ENCODE data around the gene RASIP1. TPM values are rescaled to one million over a fixed set of nuclear protein-coding genes. Genes with fewer than 3 reads are reported as not detected.

RASIP1 gene
- total and polyA plus RNA-seq, 4 donors, result 2.9 to 11.9 (median 10.0) TPM

GRCh38 chr19:48713041-48713863, 27.2 kb downstream of the RASIP1 start:
- peak overlapping the region; percentile 77 for H3K27ac ChIP-seq (ENCODE audit: low read depth, low read length)
- H3K9me3 ChIP-seq (ENCODE audit: control insufficient read depth, insufficient read depth, low read length), result peaks cover 1% of the 10 kb centered on the region
- peak overlapping the region; percentile 86 for H3K4me3 ChIP-seq (ENCODE audit: low read depth, low read length)
- peak in 2 of 6 donors; percentile 31 to 38 for DNase-seq (ENCODE audit: low read depth in 4 of 6, low spot score in 6 of 6)
- H3K36me3 ChIP-seq (ENCODE audit: control insufficient read depth, insufficient read depth, low read length), result no peaks in the 10 kb centered on the region
- H3K4me1 ChIP-seq (ENCODE audit: control insufficient read depth, insufficient read depth, low read length), result peaks cover 42% of the 10 kb centered on the region
- H3K27me3 ChIP-seq (ENCODE audit: control insufficient read depth, insufficient read depth, low read length), result no peaks in the 10 kb centered on the region
- 7% methylated on average over 17 of the region's 25 CpGs for WGBS (ENCODE audit: insufficient coverage)

DNA sequence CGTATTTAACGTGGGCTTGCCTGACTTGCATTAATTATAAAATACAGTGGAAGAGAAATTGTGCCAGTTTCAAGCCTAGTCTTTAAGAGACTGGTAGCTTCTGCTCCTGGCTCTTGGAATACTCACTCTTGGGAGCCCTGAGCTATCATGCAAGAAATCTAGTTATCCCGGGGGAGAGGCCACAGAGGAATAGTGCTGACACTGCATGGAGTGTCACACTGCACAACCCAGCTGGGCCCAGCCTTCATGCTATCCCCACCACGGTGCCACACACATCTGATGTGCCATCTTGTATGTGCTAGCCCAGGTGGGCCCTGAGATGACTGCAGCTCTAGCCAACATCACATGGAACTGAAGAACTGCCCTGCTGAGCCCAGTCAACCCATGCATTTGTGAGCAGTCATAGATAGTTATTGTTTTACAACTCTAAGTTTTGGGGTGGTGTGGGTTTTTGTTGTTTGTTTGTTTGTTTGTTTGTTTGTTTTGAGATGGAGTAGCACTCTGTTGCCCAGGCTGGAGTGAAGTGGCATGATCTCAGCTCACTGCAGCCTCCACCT, 29.2 kb downstream of the RASIP1 start:
- DNase-seq (ENCODE audit: low read depth in 4 of 6, low spot score in 6 of 6), result no peak
- no peak overlapping the region for H3K4me3 ChIP-seq (ENCODE audit: low read depth, low read length)
- 82% methylated on average over 3 of the region's 4 CpGs for WGBS (ENCODE audit: insufficient coverage)
- H3K36me3 ChIP-seq (ENCODE audit: control insufficient read depth, insufficient read depth, low read length), result no peaks in the 10 kb centered on the region
- H3K9me3 ChIP-seq (ENCODE audit: control insufficient read depth, insufficient read depth, low read length), result peaks cover 1% of the 10 kb centered on the region
- no peaks in the 10 kb centered on the region for H3K27me3 ChIP-seq (ENCODE audit: control insufficient read depth, insufficient read depth, low read length)
- no peak overlapping the region for H3K27ac ChIP-seq (ENCODE audit: low read depth, low read length)
- H3K4me1 ChIP-seq (ENCODE audit: control insufficient read depth, insufficient read depth, low read length), result peaks cover 31% of the 10 kb centered on the region

DNA sequence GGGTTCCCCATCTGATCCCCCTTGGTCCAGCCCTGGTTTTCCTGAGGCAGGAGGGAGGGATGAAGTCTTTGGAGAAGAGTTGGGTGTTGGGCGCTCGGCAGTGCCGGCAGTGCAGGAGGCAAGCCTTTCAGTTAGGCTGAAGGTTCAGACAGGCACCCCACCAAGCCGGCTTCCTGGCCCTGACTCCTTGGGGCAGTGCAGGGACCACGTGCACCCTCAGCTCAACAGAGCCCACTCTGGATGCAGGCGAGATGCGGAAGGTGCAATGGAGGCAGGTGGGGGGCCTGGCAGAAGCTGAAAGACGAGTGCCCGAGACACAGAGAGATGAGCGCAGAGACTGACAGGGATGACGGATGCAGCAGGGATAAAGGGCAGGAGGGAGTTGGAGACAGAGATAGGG, 31.9 kb downstream of the RASIP1 start:
- no peaks in the 10 kb centered on the region for H3K27me3 ChIP-seq (ENCODE audit: control insufficient read depth, insufficient read depth, low read length)
- peaks cover 6% of the 10 kb centered on the region for H3K36me3 ChIP-seq (ENCODE audit: control insufficient read depth, insufficient read depth, low read length)
- H3K27ac ChIP-seq (ENCODE audit: low read depth, low read length), result no peak overlapping the region
- H3K4me3 ChIP-seq (ENCODE audit: low read depth, low read length), result no peak overlapping the region
- WGBS (ENCODE audit: insufficient coverage), result 34% methylated on average over 9 of the region's 11 CpGs
- H3K9me3 ChIP-seq (ENCODE audit: control insufficient read depth, insufficient read depth, low read length), result peaks cover 1% of the 10 kb centered on the region
- H3K4me1 ChIP-seq (ENCODE audit: control insufficient read depth, insufficient read depth, low read length), result peaks cover 9% of the 10 kb centered on the region
- no peak for DNase-seq (ENCODE audit: low read depth in 4 of 6, low spot score in 6 of 6)

DNA sequence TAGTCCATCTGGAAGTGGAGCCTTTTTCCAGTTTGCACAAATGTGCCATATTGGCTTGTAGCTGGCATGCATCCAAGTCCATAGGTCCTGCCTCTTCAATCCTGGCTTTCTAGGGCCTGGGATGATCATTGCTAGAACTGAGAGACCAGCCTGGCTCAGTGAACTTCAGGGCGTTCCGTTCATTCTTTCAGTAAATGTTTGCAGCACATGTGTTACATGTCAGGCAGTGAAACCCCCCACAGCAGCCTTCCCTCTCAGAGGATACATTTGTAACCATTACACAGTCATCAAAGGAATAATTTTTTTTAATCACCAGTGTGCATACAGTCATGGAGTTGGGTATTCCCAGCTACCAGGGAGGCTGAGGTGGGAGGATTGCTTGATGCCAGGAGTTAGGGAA, 35.0 kb downstream of the RASIP1 start:
- Histone ChIP-seq H3K27me3 (ENCODE audit: control insufficient read depth, insufficient read depth, low read length) (no peaks in the 10 kb centered on the region), H3K9me3 (ENCODE audit: control insufficient read depth, insufficient read depth, low read length) (no peaks in the 10 kb centered on the region), H3K27ac (ENCODE audit: low read depth, low read length) (no peak overlapping the region), H3K36me3 (ENCODE audit: control insufficient read depth, insufficient read depth, low read length) (peaks cover 21% of the 10 kb centered on the region), H3K4me1 (ENCODE audit: control insufficient read depth, insufficient read depth, low read length) (no peaks in the 10 kb centered on the region), H3K4me3 (ENCODE audit: low read depth, low read length) (no peak overlapping the region)
- WGBS (ENCODE audit: insufficient coverage), result no CpG with 5 or more reads among the region's 2 CpGs
- peak in 1 of 6 donors; percentile 19 for DNase-seq (ENCODE audit: low read depth in 4 of 6, low spot score in 6 of 6)

DNA sequence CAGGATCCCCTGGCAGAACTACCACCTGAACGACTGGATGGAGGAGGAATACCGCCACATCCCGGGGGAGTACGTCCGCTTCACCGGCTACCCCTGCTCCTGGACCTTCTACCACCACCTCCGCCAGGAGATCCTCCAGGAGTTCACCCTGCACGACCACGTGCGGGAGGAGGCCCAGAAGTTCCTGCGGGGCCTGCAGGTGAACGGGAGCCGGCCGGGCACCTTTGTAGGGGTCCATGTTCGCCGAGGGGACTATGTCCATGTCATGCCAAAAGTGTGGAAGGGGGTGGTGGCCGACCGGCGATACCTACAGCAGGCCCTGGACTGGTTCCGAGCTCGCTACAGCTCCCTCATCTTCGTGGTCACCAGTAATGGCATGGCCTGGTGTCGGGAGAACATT, 37.1 kb downstream of the RASIP1 start:
- 96% methylated on average over 21 of the region's 23 CpGs for WGBS (ENCODE audit: insufficient coverage)
- Histone ChIP-seq H3K27me3 (ENCODE audit: control insufficient read depth, insufficient read depth, low read length) (peaks cover under 1% of the 10 kb centered on the region), H3K27ac (ENCODE audit: low read depth, low read length) (no peak overlapping the region), H3K4me3 (ENCODE audit: low read depth, low read length) (no peak overlapping the region), H3K36me3 (ENCODE audit: control insufficient read depth, insufficient read depth, low read length) (peaks cover 21% of the 10 kb centered on the region), H3K9me3 (ENCODE audit: control insufficient read depth, insufficient read depth, low read length) (no peaks in the 10 kb centered on the region), H3K4me1 (ENCODE audit: control insufficient read depth, insufficient read depth, low read length) (no peaks in the 10 kb centered on the region)
- no peak for DNase-seq (ENCODE audit: low read depth in 4 of 6, low spot score in 6 of 6)

GRCh38 chr19:48702701-48703100, 37.7 kb downstream of the RASIP1 start:
- peaks cover 3% of the 10 kb centered on the region for H3K27me3 ChIP-seq (ENCODE audit: control insufficient read depth, insufficient read depth, low read length)
- H3K4me1 ChIP-seq (ENCODE audit: control insufficient read depth, insufficient read depth, low read length), result no peaks in the 10 kb centered on the region
- H3K27ac ChIP-seq (ENCODE audit: low read depth, low read length), result no peak overlapping the region
- 94% methylated on average over 12 of the region's 13 CpGs for WGBS (ENCODE audit: insufficient coverage)
- H3K9me3 ChIP-seq (ENCODE audit: control insufficient read depth, insufficient read depth, low read length), result no peaks in the 10 kb centered on the region
- DNase-seq (ENCODE audit: low read depth in 4 of 6, low spot score in 6 of 6), result no peak
- peaks cover 21% of the 10 kb centered on the region for H3K36me3 ChIP-seq (ENCODE audit: control insufficient read depth, insufficient read depth, low read length)
- no peak overlapping the region for H3K4me3 ChIP-seq (ENCODE audit: low read depth, low read length)

DNA sequence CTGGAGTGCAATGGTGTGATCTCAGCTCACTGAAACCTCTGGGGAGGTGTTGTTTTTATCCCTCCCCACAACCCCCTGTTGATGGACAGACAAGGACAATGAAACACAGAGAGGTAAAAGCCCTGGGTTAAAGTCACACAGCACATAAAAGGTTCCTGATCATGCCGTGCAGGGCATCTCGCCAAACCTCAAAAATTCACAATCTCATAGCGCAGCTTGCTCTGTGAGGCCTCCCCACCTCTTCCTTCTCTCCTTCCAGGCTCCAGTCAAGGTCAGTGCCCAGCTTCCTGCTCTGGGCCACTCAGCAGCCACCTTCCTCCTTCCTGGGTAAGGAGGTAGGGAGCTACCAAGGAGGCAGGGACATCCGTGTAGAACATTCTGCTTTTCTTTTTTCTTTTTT, 42.4 kb downstream of the RASIP1 start:
- Histone ChIP-seq H3K4me1 (ENCODE audit: control insufficient read depth, insufficient read depth, low read length) (peaks cover 12% of the 10 kb centered on the region), H3K4me3 (ENCODE audit: low read depth, low read length) (no peak overlapping the region), H3K36me3 (ENCODE audit: control insufficient read depth, insufficient read depth, low read length) (peaks cover 11% of the 10 kb centered on the region), H3K27ac (ENCODE audit: low read depth, low read length) (no peak overlapping the region), H3K27me3 (ENCODE audit: control insufficient read depth, insufficient read depth, low read length) (peaks cover 24% of the 10 kb centered on the region), H3K9me3 (ENCODE audit: control insufficient read depth, insufficient read depth, low read length) (no peaks in the 10 kb centered on the region)
- WGBS (ENCODE audit: insufficient coverage), result 92% methylated on average over 2 of the region's 4 CpGs
- no peak for DNase-seq (ENCODE audit: low read depth in 4 of 6, low spot score in 6 of 6)

GRCh38 chr19:48696353-48697010, 43.9 kb downstream of the RASIP1 start:
- Histone ChIP-seq H3K4me3 (ENCODE audit: low read depth, low read length) (no peak overlapping the region), H3K27ac (ENCODE audit: low read depth, low read length) (no peak overlapping the region), H3K9me3 (ENCODE audit: control insufficient read depth, insufficient read depth, low read length) (no peaks in the 10 kb centered on the region), H3K4me1 (ENCODE audit: control insufficient read depth, insufficient read depth, low read length) (peaks cover 12% of the 10 kb centered on the region), H3K27me3 (ENCODE audit: control insufficient read depth, insufficient read depth, low read length) (peaks cover 24% of the 10 kb centered on the region), H3K36me3 (ENCODE audit: control insufficient read depth, insufficient read depth, low read length) (peaks cover 4% of the 10 kb centered on the region)
- DNase-seq (ENCODE audit: low read depth in 4 of 6, low spot score in 6 of 6), result peak in 1 of 6 donors; percentile 10
- WGBS (ENCODE audit: insufficient coverage), result 4% methylated on average over 26 of the region's 34 CpGs

- no peaks in the 10 kb centered on the region for H3K36me3 ChIP-seq (ENCODE audit: control insufficient read depth, insufficient read depth, low read length)
- H3K4me1 ChIP-seq (ENCODE audit: control insufficient read depth, insufficient read depth, low read length), result peaks cover 12% of the 10 kb centered on the region
- H3K4me3 ChIP-seq (ENCODE audit: low read depth, low read length), result no peak within 1 kb of the TSS
- DNase-seq (ENCODE audit: low read depth in 4 of 6, low spot score in 6 of 6), result no peak
- peaks cover 24% of the 10 kb centered on the region for H3K27me3 ChIP-seq (ENCODE audit: control insufficient read depth, insufficient read depth, low read length)
- H3K9me3 ChIP-seq (ENCODE audit: control insufficient read depth, insufficient read depth, low read length), result no peaks in the 10 kb centered on the region
- no peak within 1 kb of the TSS for H3K27ac ChIP-seq (ENCODE audit: low read depth, low read length)
- 28% methylated on average over 11 of the region's 16 CpGs for WGBS (ENCODE audit: insufficient coverage)
Observed at GRCh38 chr19:48695743-48696352, 44.6 kb downstream of the RASIP1 start, which contains the start of gene FUT2. FUT2 (plus strand) TSS chr19:48695971; CDS start chr19:48702957, 6,986 bp downstream.

Measured in spinal cord (tissue), 10 donors.